OCI-LY7 (cell line): ENCODE measurements around the gene ZNF350. TPM values are rescaled to one million over a fixed set of nuclear protein-coding genes. Genes with fewer than 3 reads are reported as not detected.
A peak's percentile ranks its signal among the peaks of the same experiment; 100 is the strongest.
"Not testable (repeated sequence)": the region's sequence is repeated elsewhere in the genome, so short reads cannot be mapped to it uniquely, and the experiment has no call there.

Experiments
- BruUV-seq: library from RNA; stranded (reverse); fragments of 400-500 nt; replicated peaks from 2 replicates; lab custom pipeline; 2021; lab: Mats Ljungman, UMichigan
- CTCF ChIA-PET: fragments of 300-600 bp; sonication (Branson Sonifier 250); formaldehyde crosslinking; loops from one replicate; lab custom pipeline; 2022; ENCODE audit warnings: antibody characterized with exemption; ENCODE audit not compliant: unreplicated experiment; lab: Charles Lee
- POLR2A ChIA-PET: fragments of 300-600 bp; sonication (Branson Sonifier 250); formaldehyde crosslinking; loops from one replicate; lab custom pipeline; 2022; ENCODE audit warnings: antibody characterized with exemption; lab: Charles Lee
- DNase-seq: peaks from one replicate; pipeline ENCODE4 v3.0.0-alpha.2; 2015; ENCODE audit warnings: low spot score
- H2AFZ ChIP-seq: fragments of 200-600 bp; sonication (generic), shearing (Covaris generic); 2 replicates; pipeline ENCODE4 v1.6.1; 2014; ENCODE audit warnings: mild to moderate bottlenecking, antibody characterized with exemption, low read length, moderate library complexity
- H3K27ac ChIP-seq: fragments of 200-600 bp; sonication (generic); 2 replicates; pipeline ENCODE4 v1.5.1; 2014; ENCODE audit warnings: mixed run types, low read depth, mild to moderate bottlenecking, moderate library complexity, low read length, inconsistent platforms; ENCODE audit not compliant: poor library complexity, severe bottlenecking
- H3K36me3 ChIP-seq: fragments of 200-600 bp; sonication (generic); 2 replicates; pipeline ENCODE4 v1.6.1; 2014; ENCODE audit warnings: mild to moderate bottlenecking, antibody characterized with exemption, low read length, moderate library complexity, mixed read lengths; ENCODE audit not compliant: insufficient read depth
- H3K4me1 ChIP-seq: fragments of 200-600 bp; sonication (generic); 2 replicates; pipeline ENCODE4 v1.5.1; 2014; ENCODE audit warnings: mild to moderate bottlenecking, low read length; ENCODE audit not compliant: insufficient read depth, poor library complexity, severe bottlenecking
- H3K4me2 ChIP-seq: fragments of 200-600 bp; sonication (generic); 2 replicates; pipeline ENCODE4 v1.6.1; 2014; ENCODE audit warnings: mild to moderate bottlenecking, low read length
- H3K4me3 ChIP-seq: fragments of 200-600 bp; sonication (generic); 2 replicates; pipeline ENCODE4 v1.5.1; 2014; ENCODE audit warnings: mild to moderate bottlenecking, low read depth, low read length; ENCODE audit not compliant: poor library complexity, severe bottlenecking
- H3K79me2 ChIP-seq: fragments of 200-600 bp; sonication (generic); 2 replicates; pipeline ENCODE4 v1.6.1; 2016; ENCODE audit warnings: low read depth, mild to moderate bottlenecking, low read length, moderate library complexity, mixed read lengths; ENCODE audit not compliant: insufficient read depth
- H3K9me2 ChIP-seq: fragments of 200-600 bp; sonication (generic); 2 replicates; pipeline ENCODE4 v1.6.1; 2016; ENCODE audit warnings: mild to moderate bottlenecking, low read length, mixed read lengths; ENCODE audit not compliant: insufficient read depth
- H3K9me3 ChIP-seq: fragments of 200-600 bp; sonication (generic); 2 replicates; pipeline ENCODE4 v1.6.1; 2014; ENCODE audit warnings: mild to moderate bottlenecking, mixed run types, low read length, mixed read lengths
- H4K20me1 ChIP-seq: fragments of 200-600 bp; sonication (generic); 2 replicates; pipeline ENCODE4 v1.6.1; 2014; ENCODE audit warnings: mild to moderate bottlenecking, antibody characterized with exemption, low read length, moderate library complexity, mixed read lengths; ENCODE audit not compliant: insufficient read depth
- CTCF ChIP-seq: fragments of 200-600 bp; sonication (generic); conservative IDR thresholded peaks from 2 replicates; pipeline ENCODE4 v1.5.1; 2014; ENCODE audit warnings: mild to moderate bottlenecking, antibody characterized with exemption, low read length, moderate library complexity, mixed read lengths
- EZH2phosphoT487 ChIP-seq: fragments of 200-600 bp; sonication (generic); IDR thresholded peaks from 2 replicates; pipeline ENCODE4 v1.6.1; 2018; ENCODE audit warnings: low read depth, borderline replicate concordance, mild to moderate bottlenecking, mixed run types, antibody characterized with exemption, low read length, moderate library complexity, mixed read lengths
- intact Hi-C: fragments of 100-400 bp; cut with micrococcal nuclease; formaldehyde crosslinking; loops from one replicate; pipeline ENCODE4 v1.10.0; 2022; ENCODE audit not compliant: unreplicated experiment
- total RNA-seq, 2 experiments: library from RNA; depleted of rRNA in 1 of 2; stranded (reverse); fragments of >200 nt in 1 of 2; shearing (Covaris generic) in 1 of 2; gene quantifications; 2 replicates each; pipeline ENCODE4 v1.2.3, GENCODE V29; 2014 to 2022

ZNF350 gene
- total RNA-seq, 2 experiments from 2014 or later: 3.1 to 4.9 TPM

DNA sequence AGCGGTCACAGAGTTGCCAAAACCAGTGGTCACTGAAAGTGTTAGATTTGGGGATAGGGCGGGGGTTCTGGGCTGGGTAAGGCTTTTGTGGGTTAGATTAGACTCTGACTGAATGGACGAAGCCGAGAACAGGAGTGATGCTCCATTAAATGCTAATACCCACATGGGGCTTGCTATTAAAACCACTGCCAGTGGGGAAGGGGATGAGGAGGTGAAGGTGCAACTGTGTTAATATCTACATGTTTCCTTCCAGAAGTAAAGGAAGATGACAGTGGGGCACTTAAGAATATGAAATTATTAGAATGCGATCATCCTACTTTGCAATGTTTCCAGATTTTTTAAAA lies 42.1 kb upstream of the ZNF350 start:
- Histone ChIP-seq H3K27ac (peak overlapping the region; percentile 62), H3K4me2 (peak overlapping the region; percentile 62), H3K9me2 (no peaks in the 10 kb centered on the region), H3K4me1 (peaks cover 10% of the 10 kb centered on the region), H2AFZ (peak overlapping the region; percentile 80), H4K20me1 (no peaks in the 10 kb centered on the region), H3K36me3 (peaks cover 59% of the 10 kb centered on the region), H3K4me3 (peak overlapping the region; percentile 76), H3K79me2 (peaks cover 27% of the 10 kb centered on the region; the same call in 1 of the 2 replicates), H3K9me3 (peaks cover 32% of the 10 kb centered on the region; the same call in 1 of the 2 replicates)
- POLR2A ChIA-PET: no interaction called here
- BruUV-seq: TSS peak; percentile 80
- no peak for DNase-seq
- TF ChIP-seq EZH2phosphoT487 (no peak), CTCF (no peak)
- intact Hi-C loops: loop anchor here (1.0 to 2.0 kb wide), 2 partner anchors 42 to 268 kb away; partner anchors contain the start of genes ZNF350 and ZNF480
- CTCF ChIA-PET: no interaction called here

DNA sequence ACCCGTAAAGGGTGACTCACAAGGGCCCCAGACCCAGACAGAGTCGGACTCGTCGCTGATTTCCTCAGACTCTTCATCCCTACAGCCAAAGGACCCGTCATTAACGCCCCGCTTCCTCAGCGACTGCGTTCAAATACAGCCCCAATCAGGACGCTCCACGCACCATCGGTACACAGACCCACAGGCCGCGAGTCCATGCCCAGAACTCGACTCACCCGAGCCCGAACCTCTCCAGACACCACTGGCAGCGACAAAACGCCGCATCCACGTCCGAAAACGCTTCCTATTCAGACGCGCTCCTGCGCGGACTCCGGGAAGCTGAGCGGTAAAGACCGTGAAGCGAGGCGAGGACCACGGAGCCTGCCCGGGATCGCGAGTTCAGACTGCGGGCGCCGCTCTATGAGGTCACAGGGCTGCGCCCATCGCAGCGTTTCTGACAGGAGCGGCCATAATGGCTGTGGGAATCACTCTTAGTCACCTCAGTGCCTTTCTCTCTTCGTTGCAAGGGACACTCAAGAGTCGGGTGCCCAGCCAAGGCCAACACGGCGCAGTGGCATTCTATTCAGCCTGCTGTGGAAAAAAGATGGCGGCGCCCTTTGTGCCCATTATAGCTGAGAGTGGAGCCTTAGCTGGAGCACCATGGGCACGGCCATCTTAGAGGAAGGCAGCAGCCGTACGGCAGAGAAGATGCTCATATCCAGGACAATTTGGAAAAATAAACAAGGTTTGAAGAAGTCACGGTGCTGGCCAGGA lies 41.6 kb upstream of the ZNF350 start, which contains the start of gene ZNF614:
ZNF614 (minus strand) TSS at position 353 of the 753 bp plus-strand sequence. CDS start 2,634 bp downstream, outside the sequence.
- Histone ChIP-seq H3K9me3 (peaks cover 26% of the 10 kb centered on the region; the same call in 1 of the 2 replicates), H3K4me2 (peak within 1 kb of the TSS; percentile 62), H3K4me3 (peak within 1 kb of the TSS; percentile 76), H3K27ac (peak within 1 kb of the TSS; percentile 62), H3K4me1 (peaks cover 10% of the 10 kb centered on the region), H4K20me1 (no peaks in the 10 kb centered on the region), H2AFZ (peak within 1 kb of the TSS; percentile 80), H3K79me2 (peaks cover 27% of the 10 kb centered on the region; the same call in 1 of the 2 replicates), H3K9me2 (no peaks in the 10 kb centered on the region), H3K36me3 (peaks cover 59% of the 10 kb centered on the region)
- BruUV-seq: no TSS peak
- ChIA-PET POLR2A (no interaction called here), CTCF (no interaction called here)
- DNase-seq: peak; percentile 86
- TF ChIP-seq EZH2phosphoT487 (no peak), CTCF (no peak)
- intact Hi-C loops: loop anchor here (1.0 to 2.0 kb wide), 2 partner anchors 42 to 269 kb away; partner anchors contain the start of genes ZNF350 and ZNF480

DNA sequence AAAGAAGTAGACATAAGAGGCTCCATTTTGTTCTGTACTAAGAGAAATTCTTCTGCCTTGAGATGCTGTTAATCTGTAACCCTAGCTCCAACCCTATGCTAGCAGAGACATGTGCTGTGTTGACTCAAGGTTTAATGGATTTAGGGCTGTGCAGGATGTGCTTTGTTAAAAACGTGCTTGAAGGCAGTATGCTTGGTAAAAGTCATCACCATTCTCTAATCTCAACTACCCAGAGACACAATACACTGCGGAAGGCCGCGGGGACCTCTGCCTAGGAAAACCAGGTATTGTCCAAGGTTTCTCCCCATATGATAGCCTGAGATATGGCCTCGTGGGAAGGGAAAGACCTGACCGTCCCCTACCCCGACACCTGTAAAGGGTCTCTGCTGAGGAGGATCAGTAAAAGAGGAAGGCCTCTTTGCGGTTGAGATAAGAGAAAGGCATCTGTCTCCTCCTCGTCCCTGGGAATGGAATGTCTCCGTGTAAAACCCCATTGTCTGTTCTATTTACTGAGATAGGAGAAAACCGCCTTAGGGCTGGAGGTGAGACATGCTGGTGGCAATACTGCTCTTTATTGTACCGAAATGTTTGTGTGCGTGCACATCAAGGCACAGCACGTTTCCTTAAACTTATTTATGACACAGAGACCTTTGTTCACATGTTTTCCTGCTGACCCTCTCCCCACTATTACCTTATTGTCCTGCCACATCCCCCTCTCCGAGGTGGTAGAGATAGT lies 39.8 kb upstream of the ZNF350 start:
- H4K20me1 ChIP-seq, intact Hi-C loops, H3K9me2 ChIP-seq, H3K27ac ChIP-seq, POLR2A ChIA-PET, H2AFZ ChIP-seq, H3K4me3 ChIP-seq, CTCF ChIA-PET, DNase-seq, BruUV-seq: not testable (repeated sequence)
- Histone ChIP-seq H3K9me3 (peaks cover 21% of the 10 kb centered on the region; the same call in 1 of the 2 replicates), H3K79me2 (peaks cover 27% of the 10 kb centered on the region; the same call in 1 of the 2 replicates), H3K4me2 (peak overlapping the region; percentile 62; the same call in 1 of the 2 replicates), H3K4me1 (peaks cover 10% of the 10 kb centered on the region), H3K36me3 (peaks cover 65% of the 10 kb centered on the region)

GRCh38 chr19:52024478-52024877 lies 37.8 kb upstream of the ZNF350 start:
- H3K4me3 ChIP-seq, H3K9me2 ChIP-seq, H4K20me1 ChIP-seq, H3K27ac ChIP-seq, intact Hi-C loops, DNase-seq, BruUV-seq, H3K4me2 ChIP-seq, POLR2A ChIA-PET, H2AFZ ChIP-seq, CTCF ChIA-PET: not testable (repeated sequence)
- peaks cover 69% of the 10 kb centered on the region for H3K36me3 ChIP-seq
- H3K9me3 ChIP-seq: peaks cover 17% of the 10 kb centered on the region; the same call in 1 of the 2 replicates
- H3K4me1 ChIP-seq: peaks cover 10% of the 10 kb centered on the region
- peaks cover 22% of the 10 kb centered on the region; the same call in 1 of the 2 replicates for H3K79me2 ChIP-seq
